Measurements from ENCODE around the gene EPSTI1. TPM values are rescaled to one million over a fixed set of nuclear protein-coding genes. Genes with fewer than 3 reads are reported as not detected.
"Not testable (repeated sequence)": the region's sequence is repeated elsewhere in the genome, so short reads cannot be mapped to it uniquely, and the experiment has no call there.

EPSTI1 gene
- total RNA-seq (10 to 100 TPM in 2 of 7 donors, 1 to 10 TPM in 5; 1.5 to 11.9 (median 5.4) TPM), polyA plus RNA-seq (10 to 100 TPM in 1 of 2 donors, 1 to 10 TPM in 1; 5.0 to 20.8 TPM)
- long read RNA-seq, donor 1, transcript EPSTI1-201 (11 exons, 3,114 nt): major isoform, 11 of 24 reads
- long read RNA-seq, donor 1, partial matches to known transcripts: 1 of 24 reads
- long read RNA-seq, donor 1, other reads (novel, unspliced or antisense): 10 of 24 reads
- long read RNA-seq, donor 2, partial matches to known transcripts: 0 of 1 reads
- long read RNA-seq, donor 2, other reads (novel, unspliced or antisense): 0 of 1 reads
- long read RNA-seq, donor 3, transcript EPSTI1-201 (11 exons, 3,114 nt): major isoform, 9 of 13 reads
- long read RNA-seq, donor 3, partial matches to known transcripts: 1 of 13 reads
- long read RNA-seq, donor 3, other reads (novel, unspliced or antisense): 3 of 13 reads

GRCh38 chr13:42991898-42992763 is at the start of gene EPSTI1:
Gene EPSTI1 (minus strand): TSS chr13:42992241. CDS start chr13:42992165, 76 bp downstream.
- H3K27me3 ChIP-seq: no peaks in the 10 kb centered on the region
- no peaks in the 10 kb centered on the region for H3K9me3 ChIP-seq
- no peak for TF ChIP-seq POLR2A (IDR thresholded peaks at IDR 0.05)
- no peak for TF ChIP-seq EP300 (IDR thresholded peaks at IDR 0.05)
- TF ChIP-seq, protein P1, sequence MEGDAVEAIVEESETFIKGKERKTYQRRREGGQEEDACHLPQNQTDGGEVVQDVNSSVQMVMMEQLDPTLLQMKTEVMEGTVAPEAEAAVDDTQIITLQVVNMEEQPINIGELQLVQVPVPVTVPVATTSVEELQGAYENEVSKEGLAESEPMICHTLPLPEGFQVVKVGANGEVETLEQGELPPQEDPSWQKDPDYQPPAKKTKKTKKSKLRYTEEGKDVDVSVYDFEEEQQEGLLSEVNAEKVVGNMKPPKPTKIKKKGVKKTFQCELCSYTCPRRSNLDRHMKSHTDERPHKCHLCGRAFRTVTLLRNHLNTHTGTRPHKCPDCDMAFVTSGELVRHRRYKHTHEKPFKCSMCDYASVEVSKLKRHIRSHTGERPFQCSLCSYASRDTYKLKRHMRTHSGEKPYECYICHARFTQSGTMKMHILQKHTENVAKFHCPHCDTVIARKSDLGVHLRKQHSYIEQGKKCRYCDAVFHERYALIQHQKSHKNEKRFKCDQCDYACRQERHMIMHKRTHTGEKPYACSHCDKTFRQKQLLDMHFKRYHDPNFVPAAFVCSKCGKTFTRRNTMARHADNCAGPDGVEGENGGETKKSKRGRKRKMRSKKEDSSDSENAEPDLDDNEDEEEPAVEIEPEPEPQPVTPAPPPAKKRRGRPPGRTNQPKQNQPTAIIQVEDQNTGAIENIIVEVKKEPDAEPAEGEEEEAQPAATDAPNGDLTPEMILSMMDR (IDR thresholded peaks at IDR 0.05): no peak
- H3K36me3 ChIP-seq: no peaks in the 10 kb centered on the region
- intact Hi-C loops (cut with DNase I): no loop called here
- peak within 1 kb of the TSS; percentile 67 to 85 for H3K27ac ChIP-seq
- peak; percentile 58 to 75 (median 65) for DNase-seq
- peaks cover 5% of the 10 kb centered on the region for H3K4me1 ChIP-seq (ENCODE audit: insufficient read depth)
- 1 to 2% (median 2%) methylated on average over 41 to 45 of the region's 45 CpGs for WGBS, 3 donors
- H3K4me3 ChIP-seq: peak within 1 kb of the TSS; percentile 50

- Histone ChIP-seq H3K9me3 (no peaks in the 10 kb centered on the region), H3K27me3 (no peaks in the 10 kb centered on the region), H3K27ac (no peak overlapping the region), H3K4me3 (no peak overlapping the region), H3K36me3 (no peaks in the 10 kb centered on the region), H3K4me1 (ENCODE audit: insufficient read depth) (no peaks in the 10 kb centered on the region)
- TF ChIP-seq EP300 (IDR thresholded peaks at IDR 0.05) (no peak), POLR2A (IDR thresholded peaks at IDR 0.05) (no peak)
- TF ChIP-seq, protein P1 (IDR thresholded peaks at IDR 0.05): no peak
- intact Hi-C loops (cut with DNase I): no loop called here
- WGBS, 3 donors: 73 to 86% (median 80%) methylated on average over 1 of the region's 1 CpG
- no peak for DNase-seq
Observed at GRCh38 chr13:43041369-43041921, 49.4 kb upstream of the EPSTI1 start.

DNA sequence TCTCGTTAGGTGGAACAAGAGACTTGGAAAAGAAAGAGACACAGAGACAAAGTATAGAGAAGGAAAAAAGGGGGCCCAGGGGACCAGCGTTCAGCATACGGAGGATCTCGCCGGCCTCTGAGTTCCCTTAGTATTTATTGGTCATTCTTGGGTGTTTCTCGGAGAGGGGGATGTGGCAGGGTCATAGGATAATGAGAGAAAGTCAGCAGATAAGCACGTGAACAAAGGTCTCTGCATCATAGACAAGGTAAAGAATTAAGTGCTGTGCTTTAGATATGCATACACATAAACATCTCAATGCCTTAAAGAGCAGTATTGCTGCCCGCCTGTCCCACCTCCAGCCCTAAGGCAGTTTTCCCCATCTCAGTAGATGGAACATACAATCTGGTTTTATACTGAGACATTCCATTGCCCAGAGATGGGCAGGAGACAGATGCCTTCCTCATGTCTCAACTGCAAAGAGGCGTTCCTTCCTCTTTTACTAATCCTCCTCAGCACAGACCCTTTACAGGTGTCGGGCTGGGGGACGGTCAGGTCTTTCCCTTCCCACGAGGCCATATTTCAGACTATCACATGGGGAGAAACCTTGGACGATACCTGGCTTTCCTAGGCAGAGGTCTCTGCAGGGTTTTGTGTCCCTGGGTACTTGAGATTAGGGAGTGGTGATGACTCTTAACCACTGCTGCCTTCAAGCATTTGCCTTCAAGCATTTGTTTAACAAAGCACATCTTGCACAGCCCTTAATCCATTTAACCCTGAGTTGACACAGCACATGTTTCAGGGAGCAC is 48.7 kb upstream of the EPSTI1 start:
- 88 to 96% (median 90%) methylated on average over 13 of the region's 13 CpGs for WGBS, 3 donors
- DNase-seq; H3K4me1 ChIP-seq (ENCODE audit: insufficient read depth); H3K36me3 ChIP-seq; H3K4me3 ChIP-seq; H3K27me3 ChIP-seq; intact Hi-C loops (cut with DNase I); H3K27ac ChIP-seq; H3K9me3 ChIP-seq: not testable (repeated sequence)

GRCh38 chr13:43039966-43040365 is 47.9 kb upstream of the EPSTI1 start:
- TF ChIP-seq, protein P1 (IDR thresholded peaks at IDR 0.05): no peak
- no peak for TF ChIP-seq POLR2A (IDR thresholded peaks at IDR 0.05)
- TF ChIP-seq EP300 (IDR thresholded peaks at IDR 0.05): no peak
- Histone ChIP-seq H3K36me3 (no peaks in the 10 kb centered on the region), H3K27me3 (no peaks in the 10 kb centered on the region), H3K4me3 (no peak overlapping the region), H3K9me3 (no peaks in the 10 kb centered on the region), H3K4me1 (ENCODE audit: insufficient read depth) (peaks cover 1% of the 10 kb centered on the region), H3K27ac (no peak overlapping the region)
- DNase-seq: no peak
- WGBS, 3 donors: 93 to 97% (median 96%) methylated on average over 2 of the region's 2 CpGs
- intact Hi-C loops (cut with DNase I): no loop called here
